GM12878 (cell line): ENCODE measurements around the gene TBX15.

Experiments
- EP300 ChIP-seq, 2 experiments: fragments of 150-350 bp in 1 of 2; IDR thresholded peaks; 2 replicates each; pipeline ENCODE4 v1.6.1; 2011 to 2012; ENCODE audit warnings: low read depth in 2 of 2, low read length in 2 of 2, borderline replicate concordance in 1 of 2, improper control_type of control experiment in 1 of 2, inconsistent platforms in 1 of 2; ENCODE audit not compliant: control insufficient read depth in 1 of 2
- EZH2 ChIP-seq: IDR thresholded peaks from 2 replicates; pipeline ENCODE4 v1.6.1; 2012; ENCODE audit warnings: low read depth, mild to moderate bottlenecking, control low read depth, inconsistent platforms, low read length, borderline replicate concordance; ENCODE audit not compliant: control insufficient read depth
- HDAC2 ChIP-seq: fragments of 200-600 bp; sonication (generic); IDR thresholded peaks from 2 replicates; pipeline ENCODE4 v1.6.1; 2017
- NKRF ChIP-seq: fragments of 450-650 bp; conservative IDR thresholded peaks from 2 replicates; pipeline ENCODE4 v1.6.1; 2017; ENCODE audit warnings: mild to moderate bottlenecking, moderate library complexity
- SREBF2 ChIP-seq: IDR thresholded peaks from 2 replicates; pipeline ENCODE4 v1.6.1; 2012; ENCODE audit warnings: mild to moderate bottlenecking, low read length
- ZNF274 ChIP-seq: IDR thresholded peaks from one replicate; pipeline ENCODE4 v1.8.0; 2011; ENCODE audit not compliant: insufficient read length, insufficient read depth
- ZSCAN29 ChIP-seq: fragments of 450-650 bp; IDR thresholded peaks from 2 replicates; pipeline ENCODE4 v1.6.1; 2017; ENCODE audit warnings: mild to moderate bottlenecking, moderate library complexity
- TF ChIP-seq, protein P1 (sequence below), 3 experiments: IDR thresholded peaks in 2 of 3; conservative IDR thresholded peaks in 1 of 3; 2 replicates each; pipeline ENCODE4 v1.5.1; 2011; ENCODE audit warnings: low read depth in 3 of 3, low read length in 3 of 3, mild to moderate bottlenecking in 3 of 3, control low read depth in 2 of 3, moderate library complexity in 2 of 3, inconsistent platforms in 1 of 3, mixed read lengths in 1 of 3; ENCODE audit not compliant: control insufficient read depth in 2 of 3, insufficient read depth in 1 of 3; ENCODE audit errors: extremely low read depth in 1 of 3

DNA sequence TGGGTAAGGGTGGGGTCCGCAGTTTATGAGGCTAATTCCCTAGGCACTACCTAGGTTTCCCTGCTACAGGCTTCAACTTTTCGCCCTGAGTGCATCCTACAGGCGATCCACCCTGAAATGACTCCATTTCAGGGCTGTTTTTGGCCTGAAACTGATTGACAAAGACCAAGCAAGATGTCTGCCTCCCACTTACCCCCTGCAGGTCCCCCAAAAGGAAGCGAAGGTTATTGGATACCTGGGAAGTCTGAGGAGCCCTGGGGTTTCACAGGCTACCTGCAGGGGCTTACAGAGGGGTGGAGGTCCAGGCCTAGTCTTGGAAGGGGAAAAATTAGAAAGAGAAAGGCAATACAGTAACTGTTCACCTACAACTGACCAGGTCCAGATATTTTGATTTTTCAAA lies 3.3 kb upstream of the TBX15 start:
- no peak for TF ChIP-seq HDAC2
- TF ChIP-seq EZH2: no peak
- TF ChIP-seq SREBF2: no peak
- TF ChIP-seq, protein P1, sequence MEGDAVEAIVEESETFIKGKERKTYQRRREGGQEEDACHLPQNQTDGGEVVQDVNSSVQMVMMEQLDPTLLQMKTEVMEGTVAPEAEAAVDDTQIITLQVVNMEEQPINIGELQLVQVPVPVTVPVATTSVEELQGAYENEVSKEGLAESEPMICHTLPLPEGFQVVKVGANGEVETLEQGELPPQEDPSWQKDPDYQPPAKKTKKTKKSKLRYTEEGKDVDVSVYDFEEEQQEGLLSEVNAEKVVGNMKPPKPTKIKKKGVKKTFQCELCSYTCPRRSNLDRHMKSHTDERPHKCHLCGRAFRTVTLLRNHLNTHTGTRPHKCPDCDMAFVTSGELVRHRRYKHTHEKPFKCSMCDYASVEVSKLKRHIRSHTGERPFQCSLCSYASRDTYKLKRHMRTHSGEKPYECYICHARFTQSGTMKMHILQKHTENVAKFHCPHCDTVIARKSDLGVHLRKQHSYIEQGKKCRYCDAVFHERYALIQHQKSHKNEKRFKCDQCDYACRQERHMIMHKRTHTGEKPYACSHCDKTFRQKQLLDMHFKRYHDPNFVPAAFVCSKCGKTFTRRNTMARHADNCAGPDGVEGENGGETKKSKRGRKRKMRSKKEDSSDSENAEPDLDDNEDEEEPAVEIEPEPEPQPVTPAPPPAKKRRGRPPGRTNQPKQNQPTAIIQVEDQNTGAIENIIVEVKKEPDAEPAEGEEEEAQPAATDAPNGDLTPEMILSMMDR (IDR thresholded peaks at IDR 0.05 in 2 of 3, conservative IDR thresholded peaks at IDR 0.05 in 1 of 3; ENCODE audit: control insufficient read depth in 2 of 3, extremely low read depth in 1 of 3, insufficient read depth in 1 of 3, low read depth in 3 of 3, low read length in 3 of 3): no peak
- TF ChIP-seq EP300 (IDR thresholded peaks at IDR 0.05; ENCODE audit: borderline replicate concordance in 1 of 2, control insufficient read depth in 1 of 2, low read depth in 2 of 2, low read length in 2 of 2): no peak
- no peak for TF ChIP-seq ZSCAN29
- TF ChIP-seq NKRF: no peak
- no peak for TF ChIP-seq ZNF274
